KOPT-K1 (cell line): ENCODE results near the gene ARHGAP22.

Source experiments
- H3K27ac ChIP-seq: fragments of 200-600 bp; sonication (generic); 2 replicates; pipeline ENCODE4 v1.5.1; 2016; ENCODE audit warnings: antibody characterized with exemption, mild to moderate bottlenecking, low read depth, low read length; ENCODE audit not compliant: poor library complexity, severe bottlenecking
- H3K36me3 ChIP-seq: fragments of 200-600 bp; sonication (generic); 2 replicates; pipeline ENCODE4 v1.5.1; 2017; ENCODE audit warnings: antibody characterized with exemption, mild to moderate bottlenecking, low read length, moderate library complexity; ENCODE audit not compliant: insufficient read depth
- H3K9me3 ChIP-seq: fragments of 200-600 bp; sonication (generic); 2 replicates; pipeline ENCODE4 v1.5.1; 2017; ENCODE audit warnings: antibody characterized with exemption, low read length, mild to moderate bottlenecking; ENCODE audit not compliant: insufficient read depth, poor library complexity, severe bottlenecking

The ARHGAP22 gene

DNA sequence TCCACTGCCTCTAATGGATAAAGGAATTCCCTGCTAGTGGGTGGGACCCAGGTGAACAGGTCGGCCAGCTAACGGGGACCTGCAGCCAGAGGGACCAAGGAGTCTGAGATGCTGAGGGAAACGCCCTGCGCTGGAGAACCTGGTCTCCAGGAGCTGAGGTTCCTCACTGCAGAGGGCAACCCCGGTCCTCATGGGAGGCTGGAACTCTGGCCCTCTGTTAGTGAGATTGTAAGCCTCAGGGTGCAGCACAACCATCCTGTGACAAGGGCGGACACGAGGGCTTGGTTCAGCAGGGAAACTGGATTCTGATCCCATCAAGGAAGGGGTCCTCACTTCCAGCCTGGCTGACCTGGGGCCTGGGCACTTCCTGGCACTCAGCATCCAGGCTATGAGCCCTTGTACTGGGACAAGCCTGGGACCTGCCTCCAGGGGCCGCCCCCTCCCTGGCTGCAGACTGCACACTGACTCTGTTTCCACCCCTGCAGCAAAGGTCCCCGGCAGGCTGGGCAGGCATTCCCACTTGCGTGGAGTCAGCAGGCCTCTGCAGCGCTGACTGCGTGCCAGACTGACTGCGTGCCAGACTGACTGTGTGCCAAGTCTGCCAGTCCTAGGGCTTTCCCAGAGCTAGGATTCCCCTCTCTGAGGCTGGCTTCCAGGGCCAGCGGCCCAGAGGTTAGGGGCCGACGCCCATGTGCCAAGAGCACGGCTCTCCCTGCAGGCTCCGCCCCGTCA is 155.2 kb downstream of the ARHGAP22 start:
- H3K36me3 ChIP-seq: no peaks in the 10 kb centered on the region
- no peaks in the 10 kb centered on the region for H3K9me3 ChIP-seq

DNA sequence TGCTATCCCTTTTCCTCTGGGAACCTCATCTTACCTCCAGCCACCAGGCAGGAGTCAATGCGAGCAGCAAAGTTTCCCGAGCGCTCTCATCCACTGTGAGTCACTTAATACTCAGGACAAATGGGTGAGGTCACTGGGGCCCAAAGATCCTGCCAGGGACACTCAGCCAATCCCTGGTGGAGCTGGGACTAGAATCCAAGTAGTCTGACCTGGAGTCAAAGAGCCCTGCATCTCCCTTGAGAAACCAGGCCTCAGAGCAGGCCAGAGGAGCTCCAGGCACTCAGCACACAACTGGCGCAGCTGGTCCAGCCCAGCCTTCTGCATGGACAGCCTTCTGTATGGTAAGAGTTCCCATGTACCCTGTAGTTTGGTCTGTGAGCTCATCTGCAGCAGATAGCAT is 156.1 kb downstream of the ARHGAP22 start:
- no peaks in the 10 kb centered on the region for H3K9me3 ChIP-seq
- H3K27ac ChIP-seq: no peak overlapping the region
- no peaks in the 10 kb centered on the region for H3K36me3 ChIP-seq

More for the DNA sequence above, 155.2 kb downstream of the ARHGAP22 start:
- H3K27ac ChIP-seq: no peak overlapping the region

DNA sequence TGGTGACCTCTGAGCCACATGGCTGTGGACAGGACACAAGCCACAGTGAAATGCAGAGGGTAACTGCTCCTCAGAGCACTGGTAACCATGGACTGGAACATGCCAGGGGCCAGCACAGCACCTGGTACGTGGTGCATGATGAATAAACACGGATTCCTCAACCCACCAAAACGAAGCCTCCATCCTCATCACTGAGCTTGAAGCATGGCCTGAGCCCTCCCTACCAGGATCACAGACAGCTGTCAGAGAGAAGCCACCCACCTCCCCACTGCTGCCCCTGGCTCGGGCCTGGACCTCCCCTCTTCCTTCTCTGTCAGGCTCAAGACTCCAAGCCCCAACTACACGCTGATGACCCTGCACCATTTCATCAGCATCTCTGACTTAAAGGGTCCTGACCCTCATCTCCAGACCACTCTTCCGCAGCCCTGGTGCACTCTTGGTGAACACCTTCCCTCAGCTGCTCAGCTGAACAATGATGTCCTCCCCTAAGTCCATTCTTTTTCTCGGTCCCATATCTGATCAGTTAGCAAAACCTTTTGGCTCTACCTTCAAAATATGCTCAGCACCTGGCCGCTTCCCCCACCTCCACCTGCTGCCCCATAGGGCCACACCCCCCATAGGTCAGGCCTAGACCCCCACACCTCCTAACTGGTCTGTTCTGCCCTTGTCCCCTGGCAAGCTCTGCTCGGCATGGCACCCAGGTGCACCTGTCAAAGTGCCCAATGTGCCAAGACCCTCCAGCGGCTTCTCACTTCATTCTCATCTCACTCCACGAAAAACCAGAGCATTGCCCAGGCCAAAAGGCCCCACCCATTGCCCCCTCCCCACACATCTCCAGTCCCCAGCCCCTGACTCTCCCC is 157.3 kb downstream of the ARHGAP22 start:
- Histone ChIP-seq H3K9me3 (no peaks in the 10 kb centered on the region), H3K27ac (no peak overlapping the region), H3K36me3 (no peaks in the 10 kb centered on the region)

DNA sequence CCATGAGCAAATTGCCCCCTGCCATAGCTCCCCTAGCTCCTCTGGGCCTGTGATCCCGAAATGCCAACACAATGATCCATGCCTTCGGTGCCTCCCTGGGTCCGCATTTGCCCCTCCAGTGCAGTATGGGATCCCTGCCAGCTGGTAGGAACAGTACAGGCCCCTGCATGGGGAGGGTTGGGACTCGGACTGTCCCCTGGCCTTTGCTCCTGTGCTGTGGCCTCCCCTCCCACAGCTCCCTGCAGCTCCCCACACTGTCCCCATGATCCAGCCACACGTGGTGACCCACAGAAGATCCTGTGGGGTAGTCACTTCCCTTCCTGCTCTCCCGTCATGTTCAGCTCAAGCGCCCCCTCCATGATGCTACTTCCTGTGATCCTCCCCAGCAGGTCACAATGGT is 158.1 kb downstream of the ARHGAP22 start:
- H3K36me3 ChIP-seq: no peaks in the 10 kb centered on the region
- H3K9me3 ChIP-seq: no peaks in the 10 kb centered on the region
- H3K27ac ChIP-seq: no peak overlapping the region

DNA sequence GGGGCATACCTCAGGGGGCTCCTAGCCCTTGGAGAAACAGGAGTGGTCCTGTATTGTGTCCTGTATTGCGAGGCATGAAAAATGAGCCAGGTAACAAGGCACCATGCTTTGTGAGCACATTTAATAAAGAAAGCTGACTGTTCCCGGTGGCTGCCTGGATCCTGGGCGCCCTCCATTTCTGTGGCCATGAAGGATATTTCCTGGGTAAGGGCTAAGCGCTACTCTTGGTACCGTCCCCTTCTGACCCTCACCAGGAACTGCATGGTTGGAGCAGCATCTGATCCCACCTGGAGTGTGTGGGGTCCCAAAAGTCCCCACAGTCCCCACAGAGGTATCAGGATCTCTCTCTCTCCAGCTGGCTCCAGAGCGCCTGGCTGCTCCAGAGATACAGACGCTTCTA is 158.9 kb downstream of the ARHGAP22 start:
- Histone ChIP-seq H3K36me3 (no peaks in the 10 kb centered on the region), H3K27ac (no peak overlapping the region), H3K9me3 (no peaks in the 10 kb centered on the region)

DNA sequence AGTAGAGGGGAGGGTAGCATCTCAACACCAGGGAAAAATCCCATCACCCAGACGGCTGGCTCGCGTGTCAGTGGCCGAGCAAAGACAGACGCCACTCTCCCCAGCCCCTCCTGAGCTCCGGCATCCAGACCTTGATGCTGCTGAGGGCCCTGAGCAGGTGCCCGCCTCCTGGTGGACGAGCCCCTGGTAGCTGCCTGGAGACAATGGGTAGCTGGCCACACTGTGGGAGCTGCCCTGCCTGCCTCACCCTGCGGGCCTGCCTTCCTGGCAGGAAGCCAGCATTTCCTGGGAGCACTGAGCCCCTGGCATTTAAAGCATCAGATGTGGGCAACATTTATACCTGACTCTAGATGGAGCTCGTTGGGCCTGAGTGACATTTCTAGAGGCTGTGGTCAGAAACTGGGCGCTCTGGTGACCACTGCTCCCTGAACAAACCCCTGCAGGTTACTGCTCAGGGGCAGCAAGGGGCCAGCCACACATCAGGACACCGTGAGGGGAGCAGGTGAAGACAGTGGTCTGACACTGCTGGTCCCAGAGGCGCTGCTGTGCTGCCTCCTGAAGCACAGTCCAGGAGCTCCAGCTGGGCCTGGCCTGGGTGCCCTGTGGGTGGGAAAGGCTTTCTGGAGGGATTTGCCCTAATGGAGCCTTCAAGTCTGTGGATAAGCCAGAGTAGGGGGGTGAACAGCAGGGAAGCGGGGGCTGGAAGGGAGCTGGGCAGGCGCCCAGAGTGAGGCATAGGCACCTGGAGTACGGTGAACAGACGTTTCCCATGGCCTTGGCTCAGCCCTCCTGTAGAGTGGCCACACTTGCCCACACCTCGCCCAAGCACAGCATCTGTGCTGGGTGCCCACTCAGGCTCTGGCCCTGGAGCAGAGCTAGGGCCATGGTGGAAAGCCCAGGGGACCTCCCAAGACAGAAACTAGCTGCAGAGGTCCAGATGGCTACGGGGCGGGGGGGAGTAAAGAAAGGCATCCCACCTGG is 159.7 kb downstream of the ARHGAP22 start:
- Histone ChIP-seq H3K27ac (no peak overlapping the region), H3K36me3 (no peaks in the 10 kb centered on the region), H3K9me3 (no peaks in the 10 kb centered on the region)

DNA sequence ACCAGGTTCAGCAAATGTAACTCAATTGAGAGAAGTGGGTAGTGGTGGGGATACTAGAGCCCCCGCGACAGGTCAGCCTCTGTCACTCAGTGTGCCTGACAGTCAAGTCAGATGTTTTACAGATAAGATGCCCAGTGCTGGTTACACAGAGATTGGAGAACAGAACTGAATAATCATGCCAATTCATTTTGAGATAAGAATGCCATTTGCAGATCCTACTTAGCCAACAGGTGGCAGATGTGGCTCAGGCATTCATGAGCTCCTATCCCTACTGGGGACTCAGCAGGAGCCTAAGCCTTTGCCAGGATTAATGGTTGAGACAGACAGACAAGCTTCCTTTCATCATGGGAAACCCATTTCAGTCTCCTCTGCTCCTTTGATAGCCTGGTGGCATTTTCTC is 160.6 kb downstream of the ARHGAP22 start:
- Histone ChIP-seq H3K27ac (no peak overlapping the region), H3K36me3 (no peaks in the 10 kb centered on the region), H3K9me3 (no peaks in the 10 kb centered on the region)

DNA sequence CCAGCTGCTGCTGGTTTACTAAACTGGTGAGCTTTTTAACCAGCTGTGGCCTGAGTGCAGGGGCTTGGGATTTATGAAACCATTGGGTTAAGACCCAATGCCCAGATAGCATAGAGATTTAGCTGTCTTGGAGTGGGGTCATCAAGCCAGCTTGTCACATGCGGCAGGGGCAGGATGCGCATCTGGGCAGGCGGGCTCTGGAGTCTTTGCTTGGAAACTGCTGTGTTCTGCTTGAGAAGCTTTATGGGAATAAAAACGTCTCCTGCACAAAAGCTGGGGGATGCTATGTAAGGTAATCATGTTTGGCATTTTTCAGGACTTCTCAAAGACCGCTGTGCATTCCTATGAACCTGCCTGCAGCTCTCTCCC is 162.1 kb downstream of the ARHGAP22 start:
- Histone ChIP-seq H3K27ac (no peak overlapping the region), H3K36me3 (peaks cover 13% of the 10 kb centered on the region; the same call in 1 of the 2 replicates), H3K9me3 (no peaks in the 10 kb centered on the region)

DNA sequence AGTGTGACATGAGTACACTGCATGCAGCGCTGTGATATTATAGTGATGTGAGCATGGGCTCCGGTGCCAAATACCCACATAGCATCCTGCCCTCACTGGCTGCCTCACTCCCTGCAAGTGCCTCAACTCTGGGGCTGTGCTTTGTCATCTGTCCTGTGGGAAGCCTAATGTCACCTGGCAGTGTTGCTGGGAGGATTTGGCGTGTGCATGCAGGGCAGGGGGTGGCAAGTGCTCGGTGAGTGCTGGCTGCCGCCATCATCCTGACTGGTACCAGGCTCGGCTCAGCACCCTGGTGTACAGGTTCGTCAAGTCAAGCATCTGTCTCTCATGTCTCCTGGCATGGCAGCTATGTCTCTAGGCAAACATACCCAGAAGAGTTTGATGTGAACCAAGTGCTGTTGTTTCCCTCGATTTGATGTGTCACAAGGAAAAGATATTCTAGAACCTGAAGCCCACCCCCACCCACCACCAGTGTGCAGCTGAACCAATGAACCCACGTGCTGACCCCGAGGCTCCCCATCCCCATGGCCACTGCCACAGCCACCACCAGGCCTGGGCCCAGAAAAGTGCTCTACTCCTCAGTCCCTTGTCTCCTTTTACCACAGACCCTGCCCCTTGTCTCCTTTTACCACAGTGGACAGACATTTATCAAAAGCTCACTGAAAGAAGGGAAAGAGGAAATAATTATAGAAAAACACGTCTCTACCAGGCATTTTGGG is 162.6 kb downstream of the ARHGAP22 start:
- no peak overlapping the region for H3K27ac ChIP-seq
- no peaks in the 10 kb centered on the region for H3K9me3 ChIP-seq
- H3K36me3 ChIP-seq: peaks cover 18% of the 10 kb centered on the region; the same call in 1 of the 2 replicates

DNA sequence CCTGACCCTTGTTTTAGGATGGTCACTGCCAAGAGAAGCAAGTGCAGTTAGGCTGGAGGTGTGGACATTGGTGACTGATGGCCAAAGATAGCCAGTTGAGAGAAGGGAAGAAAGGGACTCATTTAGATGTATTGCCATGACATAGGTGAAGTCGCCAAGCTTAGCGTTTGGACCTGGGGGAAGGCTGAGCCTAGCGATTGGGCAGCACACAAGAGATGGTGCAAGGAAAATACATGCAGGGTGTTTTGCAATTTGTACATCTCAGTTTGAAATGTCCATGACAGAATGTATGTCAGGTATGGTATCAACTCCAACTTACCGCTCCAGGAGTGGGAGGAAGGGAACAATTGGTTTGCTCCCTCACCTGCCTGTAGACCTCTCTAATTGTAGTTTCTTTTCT is 164.1 kb downstream of the ARHGAP22 start:
- Histone ChIP-seq H3K9me3 (no peaks in the 10 kb centered on the region), H3K27ac (no peak overlapping the region), H3K36me3 (peaks cover 32% of the 10 kb centered on the region)

DNA sequence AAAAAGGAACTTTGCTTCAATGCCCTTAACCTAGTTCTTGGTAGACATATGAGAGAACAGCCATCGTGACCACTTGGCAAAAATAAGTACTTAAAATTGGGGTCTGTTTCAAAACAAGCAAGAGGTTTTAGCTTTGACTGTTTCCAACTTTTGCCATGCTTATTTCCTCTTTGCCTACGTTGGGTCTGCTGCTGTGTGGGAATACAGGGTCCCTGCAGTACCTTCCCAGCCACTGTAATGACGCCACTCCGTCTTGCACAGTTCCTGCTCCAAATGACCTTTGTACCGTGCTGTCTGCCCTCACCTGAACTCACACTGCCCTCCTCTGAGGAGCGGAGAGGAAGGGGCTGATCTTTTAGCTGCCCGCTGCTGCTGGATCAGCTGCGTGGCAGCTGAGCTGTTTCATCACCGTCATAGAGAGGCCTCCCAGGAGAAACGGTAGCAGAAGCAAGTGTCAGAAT is 165.3 kb downstream of the ARHGAP22 start:
- H3K36me3 ChIP-seq: peaks cover 39% of the 10 kb centered on the region
- no peaks in the 10 kb centered on the region for H3K9me3 ChIP-seq
- H3K27ac ChIP-seq: no peak overlapping the region

DNA sequence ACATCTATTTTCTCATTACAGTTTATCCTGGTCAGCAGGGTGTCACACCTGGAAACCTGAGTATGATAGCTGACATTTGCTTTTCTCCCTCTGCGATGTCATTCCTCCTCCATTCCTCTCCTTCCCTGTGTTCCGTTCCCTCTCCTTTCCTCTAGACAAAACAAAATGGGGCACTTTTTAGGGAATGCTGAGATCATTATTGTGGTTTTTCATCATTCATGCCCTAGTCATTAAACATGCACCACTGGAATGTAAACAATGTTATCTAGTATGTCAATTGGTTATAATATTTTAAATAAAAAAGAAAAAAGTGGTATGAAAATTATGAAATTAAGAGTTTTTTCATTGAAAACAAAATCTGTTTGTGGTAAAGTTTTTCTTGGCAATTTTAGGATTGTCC is 165.8 kb downstream of the ARHGAP22 start:
- Histone ChIP-seq H3K27ac (no peak overlapping the region), H3K9me3 (no peaks in the 10 kb centered on the region), H3K36me3 (peaks cover 45% of the 10 kb centered on the region)

DNA sequence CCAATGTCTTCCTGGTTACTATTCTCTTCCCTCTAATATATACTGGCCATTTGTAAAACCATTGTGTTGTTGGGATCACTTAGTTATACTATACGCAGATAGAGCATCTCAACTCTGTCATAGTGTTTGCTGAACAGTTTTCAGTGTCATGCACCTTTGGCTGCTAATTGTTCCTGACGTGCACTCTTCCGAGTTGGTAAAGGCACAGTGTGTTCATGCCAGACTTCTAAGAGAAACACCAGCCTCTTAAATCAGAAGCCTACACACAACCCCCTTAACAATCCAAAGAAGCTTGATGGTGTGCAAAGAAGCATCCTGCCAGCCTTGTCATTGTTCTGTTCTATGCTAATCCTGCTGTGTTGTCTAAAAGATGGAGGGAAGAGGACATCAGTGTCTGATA is 167.3 kb downstream of the ARHGAP22 start:
- H3K9me3 ChIP-seq: no peaks in the 10 kb centered on the region
- peaks cover 59% of the 10 kb centered on the region for H3K36me3 ChIP-seq
- H3K27ac ChIP-seq: no peak overlapping the region

DNA sequence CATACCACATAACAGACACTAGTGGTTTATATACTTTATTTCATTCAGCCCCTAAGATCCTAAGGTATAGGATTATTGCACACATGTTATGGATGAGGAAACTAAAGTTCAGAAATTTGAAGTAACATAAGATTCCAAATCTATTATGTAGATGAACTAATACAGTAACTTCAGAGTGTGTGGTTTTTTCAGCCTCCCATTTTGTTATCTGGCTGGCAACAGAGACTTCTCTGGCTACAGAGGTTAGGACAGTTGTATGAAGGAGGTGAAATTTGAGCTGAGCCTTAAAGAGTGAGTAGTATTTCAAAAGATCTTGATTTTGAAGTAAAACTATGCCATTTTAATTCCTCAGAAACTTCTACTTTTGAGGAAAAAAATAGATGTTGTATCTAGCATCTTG is 173.0 kb downstream of the ARHGAP22 start:
- Histone ChIP-seq H3K27ac (no peak overlapping the region), H3K9me3 (no peaks in the 10 kb centered on the region), H3K36me3 (peaks cover 93% of the 10 kb centered on the region)
